ENCODE data around the gene GMDS. TPM values are rescaled to one million over a fixed set of nuclear protein-coding genes. Genes with fewer than 3 reads are reported as not detected.
A peak's percentile ranks its signal among the peaks of the same experiment; 100 is the strongest.

The GMDS gene
- total RNA-seq, 3 donors from 2014 or later (not counting 1 experiment from before 2014, with no cell fraction given) = 23.6 to 31.0 (median 26.4) TPM

GRCh38 chr6:1774226-1774915, 471.0 kb downstream of the GMDS start:
- no peaks in the 10 kb centered on the region for H3K36me3 ChIP-seq (ENCODE audit: control insufficient read depth, insufficient read depth, low read length)
- Mint-ChIP-seq H3K27ac (no peak overlapping the region), H3K9me3 (no peaks in the 10 kb centered on the region), H3K36me3 (peaks cover 10% of the 10 kb centered on the region), H3K4me1 (peaks cover 28 to 33% of the 10 kb centered on the region in 2 donors), H3K4me3 (no peak overlapping the region), H3K27me3 (ENCODE audit: low read depth in 2 of 2) (peaks cover 56 to 83% of the 10 kb centered on the region in 2 donors)
- H3K27ac ChIP-seq (ENCODE audit: low read length) = no peak overlapping the region
- peaks cover 19% of the 10 kb centered on the region for H3K4me1 ChIP-seq (ENCODE audit: control insufficient read depth, insufficient read depth, low read length)
- H3K9me3 ChIP-seq (ENCODE audit: control insufficient read depth, insufficient read depth, low read length) = no peaks in the 10 kb centered on the region
- H3K4me3 ChIP-seq (ENCODE audit: low read length) = no peak overlapping the region
- no peak for DNase-seq
- ATAC-seq = no peak
- H3K27me3 ChIP-seq (ENCODE audit: control insufficient read depth, insufficient read depth, low read length) = peaks cover 2% of the 10 kb centered on the region
- 73% methylated on average over 2 of the region's 5 CpGs for WGBS (ENCODE audit: insufficient coverage)
- intact Hi-C loops (cut with micrococcal nuclease) = no loop called here
- TF ChIP-seq CTCF (IDR thresholded peaks at IDR 0.05) = no peak

- H3K27ac Mint-ChIP-seq = no peak overlapping the region
- peaks cover 51 to 83% of the 10 kb centered on the region in 2 donors for H3K27me3 Mint-ChIP-seq (ENCODE audit: low read depth in 2 of 2)
- Histone ChIP-seq H3K4me1 (ENCODE audit: control insufficient read depth, insufficient read depth, low read length) (peaks cover 21% of the 10 kb centered on the region), H3K27me3 (ENCODE audit: control insufficient read depth, insufficient read depth, low read length) (peaks cover 6% of the 10 kb centered on the region), H3K36me3 (ENCODE audit: control insufficient read depth, insufficient read depth, low read length) (no peaks in the 10 kb centered on the region), H3K4me3 (ENCODE audit: low read length) (no peak overlapping the region), H3K27ac (ENCODE audit: low read length) (no peak overlapping the region), H3K9me3 (ENCODE audit: control insufficient read depth, insufficient read depth, low read length) (no peaks in the 10 kb centered on the region)
- peaks cover 10% of the 10 kb centered on the region for H3K36me3 Mint-ChIP-seq
- H3K9me3 Mint-ChIP-seq = no peaks in the 10 kb centered on the region
- ATAC-seq (no peak), DNase-seq (no peak)
- 75% methylated on average over 2 of the region's 2 CpGs for WGBS (ENCODE audit: insufficient coverage)
- TF ChIP-seq CTCF (IDR thresholded peaks at IDR 0.05) = no peak
- intact Hi-C loops (cut with micrococcal nuclease) = no loop called here
- peaks cover 28 to 33% of the 10 kb centered on the region in 2 donors for H3K4me1 Mint-ChIP-seq
- H3K4me3 Mint-ChIP-seq = no peak overlapping the region
Observed at GRCh38 chr6:1773700-1774099, 471.7 kb downstream of the GMDS start.

DNA sequence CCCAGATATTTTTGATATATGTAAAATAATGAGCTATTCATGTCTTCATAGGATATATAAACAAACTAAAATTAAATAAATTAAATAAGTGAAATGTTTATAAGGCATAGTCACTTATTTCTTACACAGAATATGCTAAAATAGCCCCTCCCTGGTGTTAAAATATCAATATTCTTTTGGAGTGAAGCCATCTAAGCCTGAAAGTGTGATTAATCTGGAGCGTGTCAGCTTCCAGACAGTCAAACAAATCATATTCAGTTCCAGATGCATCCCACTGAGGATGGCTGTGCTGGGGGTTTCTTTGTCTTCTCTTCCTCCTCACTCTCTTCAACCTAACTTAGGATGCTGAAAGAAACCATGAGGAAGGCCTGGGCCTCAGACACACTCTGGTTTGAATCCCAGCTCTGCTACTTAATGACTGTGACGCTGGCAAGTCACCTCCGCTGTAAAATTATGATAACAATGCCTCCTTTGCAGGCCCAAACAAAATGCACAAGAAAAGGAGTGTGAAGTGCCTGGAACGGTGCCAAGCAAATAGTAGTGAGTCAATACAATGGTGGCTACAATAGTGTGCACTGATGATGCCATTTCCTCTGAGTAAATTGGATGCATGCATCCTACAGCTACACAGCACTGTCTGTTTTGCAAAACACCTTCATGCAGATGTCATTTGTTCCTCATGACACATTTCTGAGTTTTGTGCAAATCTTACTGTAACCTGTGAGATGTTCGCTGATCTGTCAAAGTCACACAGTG, 474.3 kb downstream of the GMDS start:
- no peaks in the 10 kb centered on the region for H3K9me3 Mint-ChIP-seq
- peak overlapping the region; percentile 63 for H3K4me3 Mint-ChIP-seq
- H3K27me3 Mint-ChIP-seq (ENCODE audit: low read depth in 2 of 2) = peaks cover 44 to 80% of the 10 kb centered on the region in 2 donors
- no peaks in the 10 kb centered on the region for H3K9me3 ChIP-seq (ENCODE audit: control insufficient read depth, insufficient read depth, low read length)
- H3K27ac Mint-ChIP-seq = no peak overlapping the region
- peaks cover 21% of the 10 kb centered on the region for H3K4me1 ChIP-seq (ENCODE audit: control insufficient read depth, insufficient read depth, low read length)
- peaks cover 28% of the 10 kb centered on the region for H3K27me3 ChIP-seq (ENCODE audit: control insufficient read depth, insufficient read depth, low read length)
- H3K4me1 Mint-ChIP-seq = peaks cover 35 to 39% of the 10 kb centered on the region in 2 donors
- no peak for ATAC-seq
- intact Hi-C loops (cut with micrococcal nuclease) = no loop called here
- H3K4me3 ChIP-seq (ENCODE audit: low read length) = no peak overlapping the region
- peak in 1 of 2 donors; percentile 26 for DNase-seq
- no peaks in the 10 kb centered on the region for H3K36me3 ChIP-seq (ENCODE audit: control insufficient read depth, insufficient read depth, low read length)
- no peak overlapping the region for H3K27ac ChIP-seq (ENCODE audit: low read length)
- H3K36me3 Mint-ChIP-seq = peaks cover 10% of the 10 kb centered on the region
- WGBS (ENCODE audit: insufficient coverage) = 76% methylated on average over 5 of the region's 5 CpGs
- TF ChIP-seq CTCF (IDR thresholded peaks at IDR 0.05) = no peak
